H4 (cell line): ENCODE measurements around the gene DONSON. TPM values are rescaled to one million over a fixed set of nuclear protein-coding genes. Genes with fewer than 3 reads are reported as not detected.

Experiments used
- DNase-seq: peaks from one replicate; pipeline ENCODE4 v3.0.0-alpha.2; 2015; ENCODE audit warnings: low spot score
- total RNA-seq: library from RNA; depleted of rRNA; stranded (reverse); fragments of >200 nt; shearing (Covaris generic); gene quantifications from 2 replicates; pipeline ENCODE4 v1.2.3, GENCODE V29; 2014; rRNA removed

Gene DONSON
- total RNA-seq, 1 experiment from 2014 or later: 76.5 TPM

DNA sequence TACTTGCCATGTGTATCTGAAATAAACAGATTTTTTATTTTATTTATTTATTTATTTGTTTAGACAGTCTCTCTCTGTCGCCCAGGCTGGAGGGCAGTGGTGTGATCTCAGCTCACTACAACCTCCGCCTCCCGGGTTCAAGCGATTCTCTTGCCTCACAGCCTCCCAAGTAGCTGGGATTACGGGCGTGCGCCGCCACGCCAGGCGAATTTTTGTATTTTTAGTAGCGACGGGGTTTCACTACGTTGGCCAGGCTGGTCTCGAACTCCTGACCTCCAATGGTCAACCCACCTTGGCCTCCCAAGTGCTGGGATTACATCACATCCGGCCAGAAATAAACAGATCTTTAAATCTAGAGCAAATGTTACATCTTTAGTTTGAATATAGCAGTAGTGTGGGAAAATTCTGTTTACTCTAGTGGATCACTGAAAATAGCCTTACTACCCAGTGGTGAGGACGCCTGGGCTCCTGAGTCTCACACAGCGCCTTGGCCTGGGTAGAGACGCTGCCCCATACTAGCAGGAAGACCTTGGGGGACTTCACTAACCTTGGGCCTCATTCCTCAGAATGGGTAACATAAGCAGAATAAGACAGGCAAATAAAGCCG is 47.3 kb downstream of the DONSON start:
- DNase-seq: peak; percentile 48

GRCh38 chr21:33540711-33541104 is 47.8 kb downstream of the DONSON start:
- DNase-seq: no peak

DNA sequence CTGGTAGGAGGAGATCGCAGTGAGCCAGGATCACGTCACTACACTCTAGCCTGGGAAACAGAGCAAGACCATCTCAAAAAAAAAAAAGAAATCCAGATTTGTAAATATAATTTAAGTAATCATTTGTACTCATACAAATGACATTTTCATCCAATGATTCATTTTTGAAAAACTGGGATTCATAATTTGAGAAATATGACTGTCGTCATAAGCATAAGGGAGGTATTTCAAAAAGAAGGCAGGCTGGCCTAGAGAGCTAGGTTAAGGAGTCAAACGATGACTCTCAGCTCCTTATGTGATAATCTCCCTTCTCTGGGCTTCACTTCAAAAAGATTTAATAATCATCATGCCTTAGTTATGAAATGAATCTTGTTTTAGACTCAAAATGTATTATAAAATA is 48.9 kb downstream of the DONSON start:
- DNase-seq: no peak

DNA sequence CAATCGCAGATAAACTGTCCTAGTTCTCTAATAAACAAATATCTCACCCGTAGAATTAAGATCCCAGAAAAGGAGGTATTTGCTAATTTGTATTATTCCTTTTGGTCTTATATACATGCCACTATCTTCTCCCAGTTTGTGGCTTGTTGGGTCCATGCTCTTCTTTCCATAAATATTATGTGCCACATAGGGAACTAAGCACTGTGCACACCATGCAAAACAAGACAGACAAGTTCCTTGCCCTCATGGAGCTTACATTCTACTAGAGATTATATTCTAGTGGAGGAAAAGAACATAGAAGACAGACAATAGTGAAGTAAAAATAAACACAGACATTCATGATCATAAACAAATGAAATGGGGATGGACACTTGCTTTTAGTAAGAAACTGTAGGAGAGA is 51.3 kb downstream of the DONSON start:
- DNase-seq: no peak

DNA sequence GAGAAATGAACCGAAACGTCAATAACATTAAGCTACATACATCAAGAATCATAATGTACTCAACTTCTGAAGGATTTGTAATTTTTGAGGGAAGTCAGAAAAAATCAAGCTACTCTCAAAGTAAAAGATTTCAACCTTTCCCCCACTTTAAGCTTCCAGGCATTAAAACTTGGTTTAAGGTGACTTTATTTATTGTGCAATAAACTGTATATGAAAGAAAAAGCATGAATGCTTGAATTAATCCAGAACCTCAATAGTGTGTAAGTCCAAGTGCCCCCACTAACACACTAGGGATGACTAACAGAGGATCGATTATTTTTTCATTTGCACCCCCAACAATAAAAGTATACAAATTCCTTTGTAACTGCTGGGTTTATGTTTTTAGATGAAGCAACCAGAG is 57.5 kb downstream of the DONSON start:
- no peak for DNase-seq

Other genes starting within 250 kb of the DONSON start
- 92.0 and 103 TPM in 2 replicates for gene IFNGR2, start 185.3 kb downstream of the DONSON start, total RNA-seq
- 28.3 and 29.6 TPM in 2 replicates for gene TMEM50B, start 108.7 kb downstream of the DONSON start, total RNA-seq
- gene DNAJC28, start 97.0 kb downstream of the DONSON start, total RNA-seq: 1.2 and 3.1 TPM in 2 replicates
- gene GART, start 46.6 kb downstream of the DONSON start, total RNA-seq: 96.9 and 163 TPM in 2 replicates
- 222 and 434 TPM in 2 replicates for gene SON, start 45.6 kb downstream of the DONSON start, total RNA-seq
- 13.6 and 15.8 TPM in 2 replicates for gene CRYZL1, start 53.1 kb upstream of the DONSON start, total RNA-seq
- 19.7 and 27.4 TPM in 2 replicates for gene ITSN1, start 53.8 kb upstream of the DONSON start, total RNA-seq